GM19099 (cell line): ENCODE measurements around the gene PNKP.

ENCODE experiments used
- POLR2A ChIP-seq: IDR thresholded peaks from 3 replicates; pipeline ENCODE4 v1.6.1; 2011; ENCODE audit warnings: low read depth; ENCODE audit not compliant: insufficient read length; ENCODE audit errors: extremely low read depth

PNKP gene

DNA sequence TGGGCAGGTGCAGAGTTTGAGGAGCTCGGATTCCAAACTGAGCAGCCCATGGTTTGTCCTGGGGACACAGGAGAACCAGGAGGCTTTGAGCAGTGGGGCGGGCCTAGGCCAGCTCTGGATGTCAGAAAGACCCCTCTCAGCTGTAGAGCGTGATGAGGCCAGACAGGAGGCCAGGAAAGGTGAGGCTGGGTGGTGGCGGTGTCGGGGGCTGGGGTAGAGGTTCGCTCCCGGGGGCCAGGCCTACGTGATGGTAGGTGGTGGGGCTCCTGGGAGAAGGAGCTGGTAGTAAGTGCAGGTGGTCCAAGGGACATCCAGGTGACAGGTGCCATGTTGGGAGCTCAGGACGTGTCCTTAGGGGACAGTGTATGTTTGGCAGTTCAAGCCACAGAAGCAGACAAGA lies 30.0 kb downstream of the PNKP start:
- TF ChIP-seq POLR2A: no peak

DNA sequence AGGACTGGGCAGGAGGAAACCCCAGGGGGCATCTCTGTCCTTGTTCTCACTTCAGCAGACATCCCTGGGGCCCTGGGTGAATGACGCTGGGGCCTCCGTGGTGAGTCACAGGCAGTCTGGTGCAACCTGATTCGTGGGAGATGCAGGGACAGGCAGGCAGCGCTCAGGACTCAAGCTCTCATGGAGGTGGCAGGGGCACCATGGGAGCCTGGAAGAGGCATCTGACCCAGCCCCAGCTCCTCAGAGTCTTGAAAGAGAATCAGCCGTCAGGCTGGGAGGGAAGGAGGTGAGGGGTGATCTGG lies 30.4 kb downstream of the PNKP start:
- no peak for TF ChIP-seq POLR2A

DNA sequence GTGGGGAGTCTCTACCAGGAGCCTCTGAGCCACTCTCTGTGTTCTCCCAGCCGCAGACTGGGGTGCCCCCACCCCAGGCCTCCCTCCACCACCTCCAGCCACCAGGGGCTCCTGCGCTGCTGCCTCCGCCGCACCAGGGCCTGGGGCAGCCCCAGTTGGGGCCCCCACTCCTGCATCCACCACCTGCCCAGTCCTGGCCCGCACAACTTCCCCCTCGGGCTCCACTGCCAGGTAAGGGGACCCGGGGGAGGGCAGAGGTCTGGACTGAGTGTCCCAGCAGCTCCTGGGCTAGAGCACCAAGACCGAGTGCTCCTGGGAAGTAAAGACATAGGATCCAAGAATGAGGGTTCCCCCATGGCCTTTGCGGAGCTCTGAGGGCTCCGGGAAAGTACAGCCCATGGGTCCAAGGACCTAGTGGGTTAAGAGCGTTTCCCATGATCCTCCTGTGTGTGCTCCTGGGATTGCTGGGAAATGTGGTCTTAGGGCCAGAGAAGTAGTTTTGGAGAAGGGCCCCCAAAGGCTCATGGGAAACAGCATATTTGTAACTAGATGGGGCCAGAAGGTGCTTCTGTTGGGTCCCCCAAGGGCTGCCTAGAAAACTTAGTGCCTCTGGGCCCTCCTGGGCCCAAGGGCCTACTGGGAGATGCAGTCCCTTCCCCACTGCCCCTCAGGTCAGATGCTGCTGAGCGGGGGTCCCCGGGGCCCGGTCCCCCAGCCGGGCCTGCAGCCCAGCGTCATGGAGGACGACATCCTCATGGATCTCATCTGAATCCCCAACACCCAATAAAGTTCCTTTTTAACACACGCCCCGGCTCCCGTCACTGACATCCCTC lies 31.0 kb downstream of the PNKP start:
- no peak for TF ChIP-seq POLR2A

DNA sequence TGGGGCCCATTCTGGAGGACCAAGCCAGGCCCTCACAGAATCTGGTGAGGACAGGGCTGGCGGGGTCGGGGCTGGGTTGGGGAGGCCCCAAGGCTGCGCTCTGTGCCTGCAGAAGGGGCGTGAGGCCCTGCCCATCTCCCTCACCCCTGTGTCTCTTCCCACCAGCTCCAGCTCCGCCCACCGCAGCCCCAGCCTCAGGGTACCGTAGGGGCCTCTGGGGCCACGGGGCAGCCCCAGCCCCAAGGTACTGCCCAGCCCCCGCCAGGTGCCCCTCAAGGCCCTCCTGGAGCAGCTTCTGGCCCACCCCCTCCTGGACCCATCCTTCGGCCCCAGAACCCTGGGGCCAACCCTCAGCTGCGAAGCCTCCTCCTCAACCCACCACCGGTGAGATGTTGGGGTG lies 31.8 kb downstream of the PNKP start:
- no peak for TF ChIP-seq POLR2A

DNA sequence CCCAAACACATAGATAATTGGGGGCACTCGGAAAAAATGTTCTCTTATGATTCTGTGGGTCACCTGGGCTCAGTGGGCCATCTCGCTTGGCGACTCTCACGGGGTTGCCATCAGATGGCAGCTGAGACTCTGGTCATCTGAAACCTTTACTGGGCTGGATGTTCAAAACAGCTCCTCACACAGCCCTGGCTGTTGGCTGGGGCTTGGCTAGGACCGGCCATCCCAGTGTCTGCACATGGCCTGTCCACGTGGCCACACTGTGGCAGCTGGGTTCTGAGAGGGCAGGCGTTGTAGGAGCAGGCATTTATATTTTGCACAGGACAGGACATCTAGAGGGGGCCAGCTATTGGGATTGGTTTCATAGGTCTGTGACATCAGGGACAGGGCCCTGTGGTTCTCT lies 33.8 kb downstream of the PNKP start:
- TF ChIP-seq POLR2A: no peak

DNA sequence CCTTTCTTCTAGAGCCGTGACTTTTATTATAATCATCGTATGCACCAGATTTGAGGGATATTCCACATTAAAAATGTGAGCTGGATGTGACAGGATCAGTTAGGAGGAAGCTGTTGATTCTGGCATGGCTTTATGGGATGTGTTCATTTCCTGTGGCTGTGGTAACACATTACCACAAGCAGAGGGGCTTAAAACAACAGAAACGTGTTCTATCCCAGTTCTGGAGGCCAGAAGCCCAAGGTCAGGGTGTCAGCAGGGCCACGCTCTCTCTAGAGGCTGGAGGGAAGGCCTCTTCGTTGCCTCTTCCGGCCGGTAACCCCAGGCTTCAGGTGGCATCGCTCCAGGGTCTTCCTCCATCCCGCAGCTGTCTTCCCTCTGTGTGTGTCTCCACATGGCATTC lies 34.8 kb downstream of the PNKP start:
- no peak for TF ChIP-seq POLR2A

DNA sequence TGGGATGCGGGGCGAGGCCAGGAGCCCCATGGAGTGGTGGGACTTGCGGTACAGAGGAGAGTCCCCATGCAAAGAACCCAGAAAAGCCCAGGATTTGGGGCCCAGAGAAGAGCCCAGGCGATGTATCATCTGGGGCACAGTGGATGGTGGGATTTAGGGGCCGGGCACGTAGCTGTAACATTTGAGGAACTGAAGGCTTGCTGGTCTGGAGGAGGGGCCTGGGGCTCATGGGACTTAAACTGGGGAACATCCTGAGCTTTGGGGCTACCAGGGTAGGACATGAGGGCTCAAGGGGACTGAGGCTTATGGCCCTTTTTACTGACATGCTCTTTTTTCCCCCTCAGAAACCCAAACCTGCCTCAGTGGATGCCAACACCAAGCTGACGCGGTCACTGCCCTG lies 35.8 kb downstream of the PNKP start:
- TF ChIP-seq POLR2A: no peak

DNA sequence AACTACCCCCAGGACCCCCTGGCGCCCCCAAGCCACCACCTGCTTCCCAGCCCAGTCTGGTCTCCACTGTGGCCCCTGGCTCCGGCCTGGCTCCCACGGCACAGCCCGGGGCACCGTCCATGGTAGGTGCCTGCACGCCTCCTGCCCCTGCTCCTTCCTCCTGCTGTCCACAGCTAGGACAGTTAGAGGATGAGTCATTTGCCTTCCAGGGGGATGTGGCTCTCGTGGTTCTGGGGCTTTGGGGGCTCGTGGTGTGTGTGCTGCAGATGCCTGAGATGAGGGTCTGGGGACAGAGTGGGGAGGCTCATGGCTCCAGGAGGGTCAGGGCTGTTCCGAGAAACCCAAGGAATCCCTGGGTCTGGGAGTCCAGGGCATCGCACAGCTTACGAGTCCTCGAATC lies 36.6 kb downstream of the PNKP start:
- no peak for TF ChIP-seq POLR2A

- no peak for TF ChIP-seq POLR2A
Observed at GRCh38 chr19:49829721-49830120, 37.7 kb downstream of the PNKP start.

DNA sequence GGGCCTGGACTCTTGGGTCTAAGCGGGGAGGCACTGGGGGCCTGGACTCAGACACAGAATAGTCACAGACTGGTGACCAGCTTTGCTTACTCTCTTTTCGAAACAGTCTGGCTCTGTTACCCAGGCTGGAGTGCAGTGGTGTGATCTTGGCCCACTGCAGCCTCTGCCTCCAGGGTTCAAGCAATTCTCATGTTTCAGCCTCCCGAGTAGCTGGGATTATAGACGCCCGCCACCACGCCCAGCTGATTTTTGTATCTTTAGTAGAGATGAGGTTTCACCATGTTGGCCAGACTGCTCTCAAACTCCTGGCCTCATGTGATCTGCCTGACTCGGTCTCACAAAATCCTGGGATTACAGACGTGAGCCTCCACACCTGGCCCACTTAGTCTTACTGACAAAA lies 38.2 kb downstream of the PNKP start:
- TF ChIP-seq POLR2A: no peak

DNA sequence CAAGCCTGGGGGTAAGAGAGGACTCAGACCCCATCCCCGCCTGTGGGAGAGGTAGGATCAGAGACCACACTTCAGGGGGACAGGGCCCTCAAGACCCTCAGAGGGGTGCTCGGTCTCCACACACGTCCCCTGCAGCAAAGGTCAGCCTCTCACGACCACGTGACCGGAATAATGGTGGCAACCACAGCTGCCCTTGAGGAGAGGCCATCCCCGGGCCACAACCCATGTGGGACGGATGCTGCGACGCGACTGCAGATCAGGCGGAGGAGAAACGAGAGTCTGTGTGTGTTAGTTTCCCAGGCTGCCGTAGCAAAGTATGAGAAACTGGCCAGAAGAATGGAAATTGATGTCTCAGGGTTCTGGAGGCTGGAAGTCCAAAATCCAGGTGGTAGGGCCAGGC lies 40.3 kb downstream of the PNKP start:
- TF ChIP-seq POLR2A: no peak

DNA sequence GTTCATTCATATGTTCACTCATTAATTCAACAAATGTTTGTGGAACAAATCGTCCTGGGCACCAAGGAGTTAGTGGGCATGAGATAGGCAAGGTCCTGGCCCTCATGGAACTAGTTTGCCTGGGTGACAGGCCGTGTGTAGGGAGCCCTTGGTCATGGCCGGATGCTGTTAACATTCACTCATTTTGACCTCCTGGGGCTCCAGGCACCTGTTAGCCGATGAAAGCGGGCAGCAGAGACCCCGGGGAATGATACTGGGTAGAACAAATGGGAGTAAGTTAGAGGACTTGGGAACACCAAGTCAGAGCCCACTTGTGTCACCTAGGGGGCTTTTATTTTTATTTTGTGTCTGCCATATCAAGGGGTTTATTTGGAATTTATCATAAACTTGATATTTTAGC lies 42.7 kb downstream of the PNKP start:
- TF ChIP-seq POLR2A: no peak

GRCh38 chr19:49823472-49823871 lies 43.9 kb downstream of the PNKP start:
- no peak for TF ChIP-seq POLR2A

GRCh38 chr19:49820125-49820524 lies 47.3 kb downstream of the PNKP start:
- no peak for TF ChIP-seq POLR2A

GRCh38 chr19:49818649-49819370 lies 48.6 kb downstream of the PNKP start:
- no peak for TF ChIP-seq POLR2A

GRCh38 chr19:49817964-49818648 lies 49.3 kb downstream of the PNKP start, which contains the start of gene MED25:
Gene MED25 (plus strand): TSS chr19:49818289. CDS start chr19:49818342, 53 bp downstream.
- TF ChIP-seq POLR2A: peak; percentile 78
